ENCODE measurements around the gene DCST2. TPM values are rescaled to one million over a fixed set of nuclear protein-coding genes. Genes with fewer than 3 reads are reported as not detected.
A peak's percentile ranks its signal among the peaks of the same experiment; 100 is the strongest.

The DCST2 gene
- total and polyA plus RNA-seq, 9 of the 15 experiments (the other 6 are each of a cell fraction or from before 2014, with no cell fraction given) = 0.09 to 0.49 (median 0.11) TPM; not detected in 3

- TF ChIP-seq CTBP1 (IDR thresholded peaks at IDR 0.05; ENCODE audit: borderline replicate concordance) (peak; percentile 25; the same call in 1 of the 2 replicates), YBX1 (IDR thresholded peaks at IDR 0.05) (no peak), ZNF133 (CRISPR knock-in tag; IDR thresholded peaks at IDR 0.05) (no peak), REST (IDR thresholded peaks at IDR 0.05; ENCODE audit: borderline replicate concordance) (no peak), REST (CRISPR knock-in tag; IDR thresholded peaks at IDR 0.05; ENCODE audit: low read depth) (no peak), GATA2 (CRISPR knock-in tag; IDR thresholded peaks at IDR 0.05) (no peak), COPS2 (conservative IDR thresholded peaks at IDR 0.05) (no peak), FOXA3 (CRISPR knock-in tag; conservative IDR thresholded peaks at IDR 0.05 in 1 of 2, IDR thresholded peaks at IDR 0.05 in 1 of 2) (no peak), ZNF449 (CRISPR knock-in tag; IDR thresholded peaks at IDR 0.05) (no peak), ZNF316 (IDR thresholded peaks at IDR 0.05) (no peak), ETS2 (tag; IDR thresholded peaks at IDR 0.05; ENCODE audit: borderline replicate concordance, poor library complexity, severe bottlenecking) (no peak), CBX5 (IDR thresholded peaks at IDR 0.05; ENCODE audit: borderline replicate concordance, low read depth) (no peak), HSF4 (CRISPR knock-in tag; IDR thresholded peaks at IDR 0.05; ENCODE audit: borderline replicate concordance) (no peak), ZNF263 (CRISPR knock-in tag; IDR thresholded peaks at IDR 0.05; ENCODE audit: borderline replicate concordance) (no peak; the same call in 1 of the 2 replicates)
- TF ChIP-seq, protein P1, sequence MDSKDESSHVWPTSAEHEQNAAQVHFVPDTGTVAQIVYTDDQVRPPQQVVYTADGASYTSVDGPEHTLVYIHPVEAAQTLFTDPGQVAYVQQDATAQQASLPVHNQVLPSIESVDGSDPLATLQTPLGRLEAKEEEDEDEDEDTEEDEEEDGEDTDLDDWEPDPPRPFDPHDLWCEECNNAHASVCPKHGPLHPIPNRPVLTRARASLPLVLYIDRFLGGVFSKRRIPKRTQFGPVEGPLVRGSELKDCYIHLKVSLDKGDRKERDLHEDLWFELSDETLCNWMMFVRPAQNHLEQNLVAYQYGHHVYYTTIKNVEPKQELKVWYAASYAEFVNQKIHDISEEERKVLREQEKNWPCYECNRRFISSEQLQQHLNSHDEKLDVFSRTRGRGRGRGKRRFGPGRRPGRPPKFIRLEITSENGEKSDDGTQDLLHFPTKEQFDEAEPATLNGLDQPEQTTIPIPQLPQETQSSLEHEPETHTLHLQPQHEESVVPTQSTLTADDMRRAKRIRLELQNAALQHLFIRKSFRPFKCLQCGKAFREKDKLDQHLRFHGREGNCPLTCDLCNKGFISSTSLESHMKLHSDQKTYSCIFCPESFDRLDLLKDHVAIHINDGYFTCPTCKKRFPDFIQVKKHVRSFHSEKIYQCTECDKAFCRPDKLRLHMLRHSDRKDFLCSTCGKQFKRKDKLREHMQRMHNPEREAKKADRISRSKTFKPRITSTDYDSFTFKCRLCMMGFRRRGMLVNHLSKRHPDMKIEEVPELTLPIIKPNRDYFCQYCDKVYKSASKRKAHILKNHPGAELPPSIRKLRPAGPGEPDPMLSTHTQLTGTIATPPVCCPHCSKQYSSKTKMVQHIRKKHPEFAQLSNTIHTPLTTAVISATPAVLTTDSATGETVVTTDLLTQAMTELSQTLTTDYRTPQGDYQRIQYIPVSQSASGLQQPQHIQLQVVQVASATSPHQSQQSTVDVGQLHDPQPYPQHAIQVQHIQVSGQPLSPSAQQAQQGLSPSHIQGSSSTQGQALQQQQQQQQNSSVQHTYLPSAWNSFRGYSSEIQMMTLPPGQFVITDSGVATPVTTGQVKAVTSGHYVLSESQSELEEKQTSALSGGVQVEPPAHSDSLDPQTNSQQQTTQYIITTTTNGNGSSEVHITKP (IDR thresholded peaks at IDR 0.05; ENCODE audit: partially characterized antibody) = no peak
These were observed 59.3 kb downstream of the DCST2 start, which contains the start of gene CKS1B (continued) for GRCh38 chr1:154974102-154974807.

Data from K562 (cell line).